Measurements from ENCODE around the gene NSUN6. TPM values are rescaled to one million over a fixed set of nuclear protein-coding genes. Genes with fewer than 3 reads are reported as not detected.

Gene NSUN6
- total and polyA plus RNA-seq, 4 donors = 16.3 to 47.6 (median 25.0) TPM

DNA sequence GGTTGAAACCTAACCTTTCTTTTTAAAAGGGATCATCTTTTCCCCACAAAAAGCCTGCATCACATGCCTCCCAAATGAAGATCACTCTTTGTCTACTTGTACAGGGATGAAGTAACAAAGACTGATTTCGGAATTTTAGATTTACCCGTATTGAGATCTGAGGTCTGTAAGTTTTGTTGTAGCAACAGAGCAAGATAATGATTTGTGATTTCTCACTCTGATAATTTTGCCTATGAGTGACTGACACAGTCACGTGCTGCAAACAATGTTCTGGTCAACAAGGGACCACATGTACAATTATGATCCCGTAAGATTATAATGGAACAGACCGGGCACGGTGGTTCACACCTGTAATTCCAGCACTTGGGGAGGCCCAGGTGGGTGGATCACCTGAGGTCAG is 39.2 kb upstream of the NSUN6 start:
- no peak overlapping the region for H3K9ac ChIP-seq (ENCODE audit: low read depth in 1 of 2, low read length in 2 of 2)
- H3K4me1 ChIP-seq (ENCODE audit: control insufficient read depth in 4 of 4, insufficient read depth in 4 of 4, low read length in 3 of 4) = no peaks in the 10 kb centered on the region
- no peak for DNase-seq (ENCODE audit: low spot score)
- H3K27me3 ChIP-seq (ENCODE audit: control insufficient read depth in 4 of 4, insufficient read depth in 4 of 4, low read length in 3 of 4) = no peaks in the 10 kb centered on the region
- no peaks in the 10 kb centered on the region for H3K9me3 ChIP-seq (ENCODE audit: control insufficient read depth in 4 of 4, low read length in 3 of 4)
- H3K27ac ChIP-seq (ENCODE audit: low read depth in 1 of 2, low read length in 2 of 2) = no peak overlapping the region
- 88% methylated on average over 6 of the region's 6 CpGs for WGBS
- TF ChIP-seq, protein P1, sequence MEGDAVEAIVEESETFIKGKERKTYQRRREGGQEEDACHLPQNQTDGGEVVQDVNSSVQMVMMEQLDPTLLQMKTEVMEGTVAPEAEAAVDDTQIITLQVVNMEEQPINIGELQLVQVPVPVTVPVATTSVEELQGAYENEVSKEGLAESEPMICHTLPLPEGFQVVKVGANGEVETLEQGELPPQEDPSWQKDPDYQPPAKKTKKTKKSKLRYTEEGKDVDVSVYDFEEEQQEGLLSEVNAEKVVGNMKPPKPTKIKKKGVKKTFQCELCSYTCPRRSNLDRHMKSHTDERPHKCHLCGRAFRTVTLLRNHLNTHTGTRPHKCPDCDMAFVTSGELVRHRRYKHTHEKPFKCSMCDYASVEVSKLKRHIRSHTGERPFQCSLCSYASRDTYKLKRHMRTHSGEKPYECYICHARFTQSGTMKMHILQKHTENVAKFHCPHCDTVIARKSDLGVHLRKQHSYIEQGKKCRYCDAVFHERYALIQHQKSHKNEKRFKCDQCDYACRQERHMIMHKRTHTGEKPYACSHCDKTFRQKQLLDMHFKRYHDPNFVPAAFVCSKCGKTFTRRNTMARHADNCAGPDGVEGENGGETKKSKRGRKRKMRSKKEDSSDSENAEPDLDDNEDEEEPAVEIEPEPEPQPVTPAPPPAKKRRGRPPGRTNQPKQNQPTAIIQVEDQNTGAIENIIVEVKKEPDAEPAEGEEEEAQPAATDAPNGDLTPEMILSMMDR (IDR thresholded peaks at IDR 0.05; ENCODE audit: low read depth, low read length, missing input control) = no peak
- TF ChIP-seq FOXA1 (IDR thresholded peaks at IDR 0.05) (no peak), JUND (IDR thresholded peaks at IDR 0.05) (no peak), YY1 (IDR thresholded peaks at IDR 0.05) (no peak), NR2F2 (IDR thresholded peaks at IDR 0.05) (no peak), HNF4A (conservative IDR thresholded peaks at IDR 0.05) (no peak), RXRA (IDR thresholded peaks at IDR 0.05) (no peak), FOXA2 (IDR thresholded peaks at IDR 0.05) (no peak)
- no peak overlapping the region for H3K4me3 ChIP-seq (ENCODE audit: low read depth in 1 of 3, low read length in 3 of 3)
- H3K36me3 ChIP-seq (ENCODE audit: control insufficient read depth in 4 of 4, insufficient read depth in 3 of 4, low read depth in 1 of 4, low read length in 3 of 4) = no peaks in the 10 kb centered on the region

DNA sequence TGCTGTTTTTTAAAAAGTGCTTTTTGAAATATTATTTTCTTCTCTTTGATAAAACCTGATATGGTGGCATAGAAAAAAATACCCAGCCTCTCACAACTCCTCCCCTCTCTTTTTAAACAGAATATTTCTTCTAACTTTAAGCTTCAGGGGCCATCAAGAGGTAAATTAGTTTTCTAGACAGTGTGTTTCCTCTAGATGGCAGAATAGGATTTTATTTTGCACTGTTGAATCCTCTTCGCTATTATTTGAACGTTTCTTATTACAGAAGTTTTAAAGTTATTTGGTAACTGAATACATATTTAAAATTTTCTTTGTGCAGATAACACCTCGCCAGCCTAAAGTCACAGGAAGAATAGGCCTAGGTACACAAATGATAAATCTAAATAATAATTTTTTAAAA is 38.1 kb upstream of the NSUN6 start:
- no peak for DNase-seq (ENCODE audit: low spot score)
- H3K27ac ChIP-seq (ENCODE audit: low read depth in 1 of 2, low read length in 2 of 2) = no peak overlapping the region
- WGBS = 12% methylated on average over 3 of the region's 3 CpGs
- no peak overlapping the region for H3K4me3 ChIP-seq (ENCODE audit: low read depth in 1 of 3, low read length in 3 of 3)
- H3K36me3 ChIP-seq (ENCODE audit: control insufficient read depth in 4 of 4, insufficient read depth in 3 of 4, low read depth in 1 of 4, low read length in 3 of 4) = no peaks in the 10 kb centered on the region
- no peak overlapping the region for H3K9ac ChIP-seq (ENCODE audit: low read depth in 1 of 2, low read length in 2 of 2)
- H3K27me3 ChIP-seq (ENCODE audit: control insufficient read depth in 4 of 4, insufficient read depth in 4 of 4, low read length in 3 of 4) = no peaks in the 10 kb centered on the region
- no peaks in the 10 kb centered on the region for H3K4me1 ChIP-seq (ENCODE audit: control insufficient read depth in 4 of 4, insufficient read depth in 4 of 4, low read length in 3 of 4)
- TF ChIP-seq RAD21 (IDR thresholded peaks at IDR 0.05) = peak; percentile 77
- TF ChIP-seq, protein P1 (IDR thresholded peaks at IDR 0.05; ENCODE audit: low read depth, low read length, missing input control) = peak; percentile 38
- TF ChIP-seq HNF4G (IDR thresholded peaks at IDR 0.05) = no peak
- H3K9me3 ChIP-seq (ENCODE audit: control insufficient read depth in 4 of 4, low read length in 3 of 4) = no peaks in the 10 kb centered on the region

DNA sequence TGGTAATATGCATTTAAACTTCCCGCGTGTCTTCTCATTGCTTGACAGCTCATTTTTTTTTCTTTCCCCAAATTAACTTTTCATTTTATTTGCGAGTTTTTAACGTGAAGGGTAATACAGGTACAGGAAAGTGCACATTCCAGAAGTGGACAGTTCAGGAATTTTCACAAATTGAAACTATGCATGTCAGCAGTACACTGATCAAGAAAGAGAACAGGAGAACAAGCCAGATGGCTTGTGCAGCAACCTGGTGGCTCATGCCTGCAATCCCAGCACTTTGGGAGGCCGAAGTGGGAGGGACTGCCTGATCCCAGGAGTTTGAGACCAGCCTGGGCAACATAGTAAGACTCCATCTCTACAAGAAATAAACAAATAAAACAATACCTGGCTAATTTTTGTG is 36.3 kb upstream of the NSUN6 start:
- Histone ChIP-seq H3K27ac (ENCODE audit: low read depth in 1 of 2, low read length in 2 of 2) (no peak overlapping the region), H3K4me1 (ENCODE audit: control insufficient read depth in 4 of 4, insufficient read depth in 4 of 4, low read length in 3 of 4) (no peaks in the 10 kb centered on the region), H3K27me3 (ENCODE audit: control insufficient read depth in 4 of 4, insufficient read depth in 4 of 4, low read length in 3 of 4) (no peaks in the 10 kb centered on the region), H3K9me3 (ENCODE audit: control insufficient read depth in 4 of 4, low read length in 3 of 4) (no peaks in the 10 kb centered on the region), H3K9ac (ENCODE audit: low read depth in 1 of 2, low read length in 2 of 2) (no peak overlapping the region), H3K36me3 (ENCODE audit: control insufficient read depth in 4 of 4, insufficient read depth in 3 of 4, low read depth in 1 of 4, low read length in 3 of 4) (peaks cover 0 to 5% (median 0%) of the 10 kb centered on the region in 4 donors), H3K4me3 (ENCODE audit: low read depth in 1 of 3, low read length in 3 of 3) (no peak overlapping the region)
- DNase-seq (ENCODE audit: low spot score) = no peak
- 58% methylated on average over 5 of the region's 5 CpGs for WGBS
- TF ChIP-seq TAF1 (conservative IDR thresholded peaks at IDR 0.05) (no peak), GABPA (IDR thresholded peaks at IDR 0.05 in 1 of 2, conservative IDR thresholded peaks at IDR 0.05 in 1 of 2) (no peak), FOXA2 (IDR thresholded peaks at IDR 0.05) (no peak), EGR1 (IDR thresholded peaks at IDR 0.05; ENCODE audit: low read depth in 2 of 2) (no peak), YY1 (IDR thresholded peaks at IDR 0.05) (no peak), NR2F2 (IDR thresholded peaks at IDR 0.05) (no peak), SP1 (IDR thresholded peaks at IDR 0.05) (no peak), RAD21 (IDR thresholded peaks at IDR 0.05) (no peak), JUND (IDR thresholded peaks at IDR 0.05) (no peak), FOXA1 (IDR thresholded peaks at IDR 0.05) (no peak)
- TF ChIP-seq, protein P1 (IDR thresholded peaks at IDR 0.05; ENCODE audit: low read depth, low read length, missing input control) = no peak
- TF ChIP-seq, protein P2, sequence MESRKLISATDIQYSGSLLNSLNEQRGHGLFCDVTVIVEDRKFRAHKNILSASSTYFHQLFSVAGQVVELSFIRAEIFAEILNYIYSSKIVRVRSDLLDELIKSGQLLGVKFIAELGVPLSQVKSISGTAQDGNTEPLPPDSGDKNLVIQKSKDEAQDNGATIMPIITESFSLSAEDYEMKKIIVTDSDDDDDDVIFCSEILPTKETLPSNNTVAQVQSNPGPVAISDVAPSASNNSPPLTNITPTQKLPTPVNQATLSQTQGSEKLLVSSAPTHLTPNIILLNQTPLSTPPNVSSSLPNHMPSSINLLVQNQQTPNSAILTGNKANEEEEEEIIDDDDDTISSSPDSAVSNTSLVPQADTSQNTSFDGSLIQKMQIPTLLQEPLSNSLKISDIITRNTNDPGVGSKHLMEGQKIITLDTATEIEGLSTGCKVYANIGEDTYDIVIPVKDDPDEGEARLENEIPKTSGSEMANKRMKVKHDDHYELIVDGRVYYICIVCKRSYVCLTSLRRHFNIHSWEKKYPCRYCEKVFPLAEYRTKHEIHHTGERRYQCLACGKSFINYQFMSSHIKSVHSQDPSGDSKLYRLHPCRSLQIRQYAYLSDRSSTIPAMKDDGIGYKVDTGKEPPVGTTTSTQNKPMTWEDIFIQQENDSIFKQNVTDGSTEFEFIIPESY (IDR thresholded peaks at IDR 0.05) = no peak
- TF ChIP-seq, protein P3, sequence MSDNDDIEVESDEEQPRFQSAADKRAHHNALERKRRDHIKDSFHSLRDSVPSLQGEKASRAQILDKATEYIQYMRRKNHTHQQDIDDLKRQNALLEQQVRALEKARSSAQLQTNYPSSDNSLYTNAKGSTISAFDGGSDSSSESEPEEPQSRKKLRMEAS (IDR thresholded peaks at IDR 0.05) = no peak
